Right atrium auricular region (tissue), 2 donors: ENCODE results near the gene TNFRSF6B. TPM values are rescaled to one million over a fixed set of nuclear protein-coding genes. Genes with fewer than 3 reads are reported as not detected.

Source experiments
- DNase-seq: peaks from one replicate; pipeline ENCODE4 v3.0.0-alpha.2; 2019; ENCODE audit warnings: low spot score
- H3K27ac ChIP-seq, 2 donors: fragments of 200-600 bp; sonication (generic); 1 replicate in 1 of 2; 2 replicates in 1 of 2; pipeline ENCODE4 v1.5.1; 2016 to 2019
- H3K27me3 ChIP-seq, 2 donors: fragments of 200-600 bp; sonication (generic); one replicate each; pipeline versions ENCODE4 v1.5.1 to v1.6.0; 2017 to 2019
- H3K36me3 ChIP-seq: fragments of 200-600 bp; sonication (generic); one replicate; pipeline ENCODE4 v1.5.1; 2016
- H3K4me1 ChIP-seq, 2 donors: fragments of 200-600 bp; sonication (generic); one replicate each; pipeline versions ENCODE4 v1.5.1 to v1.6.0; 2017 to 2019
- H3K4me3 ChIP-seq, 2 donors: fragments of 200-600 bp; sonication (generic); 1 replicate in 1 of 2; 2 replicates in 1 of 2; pipeline ENCODE4 v1.5.1; 2017 to 2019; ENCODE audit warnings: mild to moderate bottlenecking in 1 of 2, moderate library complexity in 1 of 2
- H3K9me3 ChIP-seq, 2 donors: fragments of 200-600 bp; sonication (generic); one replicate each; pipeline ENCODE4 v1.5.1; 2019
- total RNA-seq, 2 donors: library from RNA; depleted of rRNA; stranded (reverse); fragments of >200 nt; gene quantifications; one replicate each; pipeline ENCODE4 v1.1.0, GENCODE V29; 2016
- TF ChIP-seq, protein P1 (sequence below), 2 donors: fragments of 200-600 bp; sonication (generic); IDR thresholded peaks; one replicate each; pipeline ENCODE4 v1.5.1; 2019; ENCODE audit warnings: antibody characterized with exemption in 2 of 2

Gene TNFRSF6B
- total RNA-seq, 2 donors from 2014 or later, result 1.2 to 3.8 TPM

- TF ChIP-seq, protein P1, sequence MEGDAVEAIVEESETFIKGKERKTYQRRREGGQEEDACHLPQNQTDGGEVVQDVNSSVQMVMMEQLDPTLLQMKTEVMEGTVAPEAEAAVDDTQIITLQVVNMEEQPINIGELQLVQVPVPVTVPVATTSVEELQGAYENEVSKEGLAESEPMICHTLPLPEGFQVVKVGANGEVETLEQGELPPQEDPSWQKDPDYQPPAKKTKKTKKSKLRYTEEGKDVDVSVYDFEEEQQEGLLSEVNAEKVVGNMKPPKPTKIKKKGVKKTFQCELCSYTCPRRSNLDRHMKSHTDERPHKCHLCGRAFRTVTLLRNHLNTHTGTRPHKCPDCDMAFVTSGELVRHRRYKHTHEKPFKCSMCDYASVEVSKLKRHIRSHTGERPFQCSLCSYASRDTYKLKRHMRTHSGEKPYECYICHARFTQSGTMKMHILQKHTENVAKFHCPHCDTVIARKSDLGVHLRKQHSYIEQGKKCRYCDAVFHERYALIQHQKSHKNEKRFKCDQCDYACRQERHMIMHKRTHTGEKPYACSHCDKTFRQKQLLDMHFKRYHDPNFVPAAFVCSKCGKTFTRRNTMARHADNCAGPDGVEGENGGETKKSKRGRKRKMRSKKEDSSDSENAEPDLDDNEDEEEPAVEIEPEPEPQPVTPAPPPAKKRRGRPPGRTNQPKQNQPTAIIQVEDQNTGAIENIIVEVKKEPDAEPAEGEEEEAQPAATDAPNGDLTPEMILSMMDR (IDR thresholded peaks at IDR 0.05), result no peak
- no peak overlapping the region for H3K27ac ChIP-seq
Measured at GRCh38 chr20:63743210-63743970, 46.9 kb downstream of the TNFRSF6B start.

GRCh38 chr20:63744158-63744557 is 47.7 kb downstream of the TNFRSF6B start:
- H3K36me3 ChIP-seq, result peaks cover 44% of the 10 kb centered on the region
- no peaks in the 10 kb centered on the region for H3K27me3 ChIP-seq
- no peak overlapping the region for H3K27ac ChIP-seq

More at GRCh38 chr20:63743210-63743970, 46.9 kb downstream of the TNFRSF6B start:
- H3K4me3 ChIP-seq, result no peak overlapping the region
- H3K27me3 ChIP-seq, result no peaks in the 10 kb centered on the region
- peaks cover 0 to 27% of the 10 kb centered on the region in 2 donors for H3K4me1 ChIP-seq
- H3K36me3 ChIP-seq, result peaks cover 44% of the 10 kb centered on the region
- no peak for DNase-seq
- no peaks in the 10 kb centered on the region for H3K9me3 ChIP-seq

GRCh38 chr20:63744574-63745423 is 48.3 kb downstream of the TNFRSF6B start:
- TF ChIP-seq, protein P1 (IDR thresholded peaks at IDR 0.05), result no peak
- H3K4me1 ChIP-seq, result peaks cover 0 to 18% of the 10 kb centered on the region in 2 donors
- no peaks in the 10 kb centered on the region for H3K9me3 ChIP-seq
- no peaks in the 10 kb centered on the region for H3K27me3 ChIP-seq
- H3K27ac ChIP-seq, result no peak overlapping the region
- H3K36me3 ChIP-seq, result peaks cover 48% of the 10 kb centered on the region
- DNase-seq, result no peak
- H3K4me3 ChIP-seq, result no peak overlapping the region

More at GRCh38 chr20:63744158-63744557, 47.7 kb downstream of the TNFRSF6B start:
- DNase-seq, result no peak
- Histone ChIP-seq H3K4me1 (peaks cover 0 to 19% of the 10 kb centered on the region in 2 donors), H3K9me3 (no peaks in the 10 kb centered on the region), H3K4me3 (no peak overlapping the region)
- TF ChIP-seq, protein P1 (IDR thresholded peaks at IDR 0.05), result no peak

GRCh38 chr20:63745424-63745805 is 49.0 kb downstream of the TNFRSF6B start:
- Histone ChIP-seq H3K9me3 (no peaks in the 10 kb centered on the region), H3K4me3 (no peak overlapping the region), H3K4me1 (peaks cover 0 to 17% of the 10 kb centered on the region in 2 donors), H3K27me3 (no peaks in the 10 kb centered on the region), H3K27ac (no peak overlapping the region), H3K36me3 (peaks cover 51% of the 10 kb centered on the region)
- no peak for DNase-seq
- TF ChIP-seq, protein P1 (IDR thresholded peaks at IDR 0.05), result no peak

DNA sequence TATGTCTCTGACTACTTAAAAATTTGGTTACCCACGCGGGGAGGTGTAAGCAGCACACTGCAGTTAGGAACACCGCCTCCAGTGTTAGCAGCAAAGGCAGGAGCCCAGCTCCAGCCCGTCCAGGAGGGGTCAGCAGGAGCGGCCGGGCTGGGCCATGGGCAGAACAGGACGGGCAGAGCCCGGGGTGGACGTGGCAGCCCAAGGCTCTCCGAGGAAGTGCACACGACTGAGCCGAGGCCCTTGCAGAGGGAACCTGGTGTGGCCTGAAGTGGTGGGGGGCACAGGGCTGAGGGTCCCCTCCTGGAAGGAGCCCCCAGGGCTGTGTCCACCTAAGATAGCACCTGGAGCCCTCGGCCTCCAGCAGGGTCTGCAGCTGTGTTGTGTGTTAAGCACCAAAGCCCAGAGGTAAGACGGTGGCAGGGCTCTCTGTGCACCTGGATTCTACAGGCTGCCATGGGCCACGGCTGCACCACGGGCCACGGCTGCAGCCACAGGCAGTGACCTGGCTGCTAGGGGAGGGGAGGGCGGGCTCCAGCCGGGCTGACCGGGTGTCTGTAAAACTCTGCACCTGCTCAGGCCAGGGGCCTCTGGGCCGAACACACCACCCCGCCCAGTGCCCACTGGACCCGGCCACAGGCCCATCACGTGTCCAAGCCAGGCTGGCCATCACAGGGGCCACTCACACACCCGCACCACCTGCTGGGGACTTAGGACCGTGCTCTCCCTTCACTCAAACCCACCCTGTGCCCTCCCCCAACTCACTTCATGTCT is 49.7 kb downstream of the TNFRSF6B start:
- no peak overlapping the region for H3K4me3 ChIP-seq
- no peak overlapping the region for H3K27ac ChIP-seq
- peaks cover 0 to 10% of the 10 kb centered on the region in 2 donors for H3K4me1 ChIP-seq
- TF ChIP-seq, protein P1 (IDR thresholded peaks at IDR 0.05), result no peak
- H3K27me3 ChIP-seq, result no peaks in the 10 kb centered on the region
- peaks cover 51% of the 10 kb centered on the region for H3K36me3 ChIP-seq
- H3K9me3 ChIP-seq, result no peaks in the 10 kb centered on the region
- no peak for DNase-seq
